PFSK-1 (cell line): Measurements from ENCODE around the gene SALL3.

Experiments
- POLR2AphosphoS5 ChIP-seq: IDR thresholded peaks from 2 replicates; pipeline ENCODE4 v1.6.1; 2012; ENCODE audit warnings: low read depth, mild to moderate bottlenecking, control low read depth, low read length, moderate library complexity
- SIN3A ChIP-seq: IDR thresholded peaks from 2 replicates; pipeline ENCODE4 v1.6.1; 2012; ENCODE audit warnings: mild to moderate bottlenecking, low read length, moderate library complexity, borderline replicate concordance; ENCODE audit not compliant: insufficient read depth
- TF ChIP-seq, protein P1 (sequence below), 2 experiments: IDR thresholded peaks; 2 replicates each; pipeline versions ENCODE4 v1.6.1 to v1.8.0; 2011 to 2012; ENCODE audit warnings: low read depth in 2 of 2, low read length in 2 of 2, control low read depth in 1 of 2, inconsistent platforms in 1 of 2, mild to moderate bottlenecking in 1 of 2, moderate library complexity in 1 of 2; ENCODE audit not compliant: insufficient read depth in 1 of 2

- TF ChIP-seq POLR2AphosphoS5 (no peak), SIN3A (no peak)
- TF ChIP-seq, protein P1, sequence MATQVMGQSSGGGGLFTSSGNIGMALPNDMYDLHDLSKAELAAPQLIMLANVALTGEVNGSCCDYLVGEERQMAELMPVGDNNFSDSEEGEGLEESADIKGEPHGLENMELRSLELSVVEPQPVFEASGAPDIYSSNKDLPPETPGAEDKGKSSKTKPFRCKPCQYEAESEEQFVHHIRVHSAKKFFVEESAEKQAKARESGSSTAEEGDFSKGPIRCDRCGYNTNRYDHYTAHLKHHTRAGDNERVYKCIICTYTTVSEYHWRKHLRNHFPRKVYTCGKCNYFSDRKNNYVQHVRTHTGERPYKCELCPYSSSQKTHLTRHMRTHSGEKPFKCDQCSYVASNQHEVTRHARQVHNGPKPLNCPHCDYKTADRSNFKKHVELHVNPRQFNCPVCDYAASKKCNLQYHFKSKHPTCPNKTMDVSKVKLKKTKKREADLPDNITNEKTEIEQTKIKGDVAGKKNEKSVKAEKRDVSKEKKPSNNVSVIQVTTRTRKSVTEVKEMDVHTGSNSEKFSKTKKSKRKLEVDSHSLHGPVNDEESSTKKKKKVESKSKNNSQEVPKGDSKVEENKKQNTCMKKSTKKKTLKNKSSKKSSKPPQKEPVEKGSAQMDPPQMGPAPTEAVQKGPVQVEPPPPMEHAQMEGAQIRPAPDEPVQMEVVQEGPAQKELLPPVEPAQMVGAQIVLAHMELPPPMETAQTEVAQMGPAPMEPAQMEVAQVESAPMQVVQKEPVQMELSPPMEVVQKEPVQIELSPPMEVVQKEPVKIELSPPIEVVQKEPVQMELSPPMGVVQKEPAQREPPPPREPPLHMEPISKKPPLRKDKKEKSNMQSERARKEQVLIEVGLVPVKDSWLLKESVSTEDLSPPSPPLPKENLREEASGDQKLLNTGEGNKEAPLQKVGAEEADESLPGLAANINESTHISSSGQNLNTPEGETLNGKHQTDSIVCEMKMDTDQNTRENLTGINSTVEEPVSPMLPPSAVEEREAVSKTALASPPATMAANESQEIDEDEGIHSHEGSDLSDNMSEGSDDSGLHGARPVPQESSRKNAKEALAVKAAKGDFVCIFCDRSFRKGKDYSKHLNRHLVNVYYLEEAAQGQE (IDR thresholded peaks at IDR 0.05; ENCODE audit: insufficient read depth in 1 of 2, low read depth in 2 of 2, low read length in 2 of 2), result no peak
Observed at GRCh38 chr18:79042276-79042675, 62.7 kb downstream of the SALL3 start.
